ENCODE results near the gene AKAP13. TPM values are rescaled to one million over a fixed set of nuclear protein-coding genes. Genes with fewer than 3 reads are reported as not detected.

AKAP13 gene
- total and polyA plus RNA-seq, 2 of the 8 experiments (the other 6 are each of a cell fraction or from before 2014, with no cell fraction given) = 14.0 to 46.2 TPM

DNA sequence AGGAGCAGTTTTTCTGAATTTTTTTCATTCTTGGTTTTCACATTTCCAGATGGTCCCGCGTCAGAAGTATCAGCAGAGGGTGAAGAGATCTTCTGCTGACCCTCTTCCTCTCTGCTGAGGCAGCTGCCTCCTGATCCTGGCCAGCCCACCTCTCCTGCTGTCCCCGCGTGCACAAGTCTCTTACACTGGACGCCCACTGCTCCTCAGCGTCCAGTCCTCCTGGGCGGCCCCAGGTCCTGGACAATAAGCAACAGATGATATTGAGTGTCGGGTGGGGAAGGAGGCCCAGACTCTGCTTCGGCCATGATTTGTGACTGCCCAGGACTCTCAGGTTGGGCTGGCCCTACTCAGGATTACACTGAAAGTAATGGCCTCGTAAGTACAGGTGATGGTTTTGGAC is 364.2 kb downstream of the AKAP13 start:
- Histone ChIP-seq H3K18ac (ENCODE audit: extremely low read depth, low read length) (no peak overlapping the region), H3K14ac (ENCODE audit: insufficient read length) (no peak overlapping the region), H4K20me1 (replicated peaks in 1 of 2; ENCODE audit: control insufficient read depth in 1 of 2, insufficient read depth in 2 of 2, low read length in 2 of 2) (peaks cover 0 to 2% of the 10 kb centered on the region in 2 experiments), H4K91ac (replicated peaks; ENCODE audit: insufficient read length, low read length) (no peak overlapping the region), H2BK5ac (ENCODE audit: low read depth, low read length) (no peak overlapping the region), H3K79me2 (ENCODE audit: control insufficient read depth in 1 of 2, insufficient read depth in 2 of 2, low read length in 2 of 2) (no peaks in the 10 kb centered on the region), H3K4me2 (ENCODE audit: insufficient read depth in 1 of 2, low read depth in 2 of 2, low read length in 2 of 2) (no peak overlapping the region), H3K23me2 (ENCODE audit: low read depth, low read length) (no peaks in the 10 kb centered on the region), H2BK12ac (ENCODE audit: low read depth, low read length) (no peak overlapping the region), H4K5ac (ENCODE audit: insufficient read length, low read depth, low read length) (no peak overlapping the region), H3K9me3 (ENCODE audit: insufficient read depth in 2 of 2, low read depth in 1 of 2, low read length in 1 of 2) (no peaks in the 10 kb centered on the region), H3K56ac (replicated peaks; ENCODE audit: insufficient read length, low read depth, low read length) (no peak overlapping the region), H3K27me3 (replicated peaks in 1 of 4; ENCODE audit: control insufficient read depth in 3 of 4, extremely low read depth in 1 of 4, insufficient read depth in 3 of 4, low read length in 3 of 4) (no peaks in the 10 kb centered on the region), H3K4me3 (ENCODE audit: extremely low read depth in 1 of 4, insufficient read depth in 2 of 4, low read depth in 3 of 4, low read length in 4 of 4) (no peak overlapping the region), H3K27ac (ENCODE audit: low read depth, low read length) (no peak overlapping the region), H3K79me1 (ENCODE audit: low read depth, low read length) (no peaks in the 10 kb centered on the region), H2BK15ac (ENCODE audit: low read length) (no peak overlapping the region), H2BK120ac (replicated peaks; ENCODE audit: low read depth, low read length) (no peak overlapping the region), H3K9ac (replicated peaks in 1 of 4; ENCODE audit: extremely low read depth in 1 of 4, low read depth in 3 of 4, low read length in 3 of 4) (no peak overlapping the region), H4K8ac (ENCODE audit: extremely low read depth, insufficient read depth, low read length) (no peak overlapping the region), H3K23ac (ENCODE audit: insufficient read length) (no peak overlapping the region), H2AK5ac (ENCODE audit: low read depth, low read length) (no peak overlapping the region), H3K4me1 (replicated peaks in 1 of 4; ENCODE audit: control insufficient read depth in 3 of 4, insufficient read depth in 4 of 4, low read length in 3 of 4) (peaks cover 3 to 15% (median 10%) of the 10 kb centered on the region in 4 experiments), H3K36me3 (ENCODE audit: control insufficient read depth in 2 of 4, insufficient read depth in 4 of 4, low read length in 3 of 4) (peaks cover 3 to 35% (median 17%) of the 10 kb centered on the region in 4 experiments; a peak in 6 of 8 replicates), H3K4ac (replicated peaks; ENCODE audit: insufficient read length, low read depth, low read length) (no peak overlapping the region), H2AFZ (ENCODE audit: low read length) (no peak overlapping the region), H2BK20ac (ENCODE audit: low read length) (no peak overlapping the region)
- CTCF ChIA-PET (ENCODE audit: partially characterized antibody) = no interaction called here
- POLR2A ChIA-PET (ENCODE audit: partially characterized antibody) = no interaction called here
- FAIRE-seq (no peak), DNase-seq (ENCODE audit: low read depth in 1 of 2, low spot score in 2 of 2) (no peak)
- TF ChIP-seq HDAC6 (IDR thresholded peaks at IDR 0.05; ENCODE audit: low read depth, low read length) = no peak
- no peak for TF ChIP-seq TCF12 (IDR thresholded peaks at IDR 0.05; ENCODE audit: low read depth, low read length)
- TF ChIP-seq CTBP2 (IDR thresholded peaks at IDR 0.05; ENCODE audit: borderline replicate concordance, insufficient read depth, insufficient read length, low read length) = no peak
- 89% methylated on average over 10 of the region's 10 CpGs; no CpG with 5 or more reads in 1 of the 2 experiments for WGBS, 2 experiments (ENCODE audit: extremely low coverage in 1 of 2, insufficient coverage in 1 of 2, insufficient read length in 1 of 2, insufficient replicate concordance in 2 of 2, low coverage in 1 of 2, low lambda C conversion rate in 2 of 2, missing lambda C conversion rate in 1 of 2)

Data from H1 (cell line).